HepG2 (cell line): ENCODE results near the gene HPCAL1. TPM values are rescaled to one million over a fixed set of nuclear protein-coding genes. Genes with fewer than 3 reads are reported as not detected.
A peak's percentile ranks its signal among the peaks of the same experiment; 100 is the strongest.

Experiments
- ARHGAP35 ChIP-seq: sonication (generic); formaldehyde crosslinking; IDR thresholded peaks from 2 replicates; pipeline ENCODE4 v1.9.0; 2022; ENCODE audit warnings: mild to moderate bottlenecking, inconsistent platforms, moderate library complexity, missing genetic modification reagents, borderline replicate concordance
- ATF3 ChIP-seq: sonication (generic); formaldehyde crosslinking; IDR thresholded peaks from 2 replicates; pipeline ENCODE4 v1.4.0; 2020; ENCODE audit warnings: missing genetic modification reagents
- BCL3 ChIP-seq: sonication (generic); formaldehyde crosslinking; IDR thresholded peaks from 2 replicates; pipeline ENCODE4 v1.5.1; 2020; ENCODE audit warnings: mild to moderate bottlenecking, missing genetic modification reagents, moderate library complexity
- FIP1L1 ChIP-seq: fragments of 200-400 bp; formaldehyde crosslinking; IDR thresholded peaks from 2 replicates; pipeline ENCODE4 v1.6.1; 2018; ENCODE audit warnings: low read depth, mild to moderate bottlenecking, low read length, moderate library complexity, borderline replicate concordance; ENCODE audit not compliant: insufficient read depth
- KLF11 ChIP-seq: IDR thresholded peaks from 2 replicates; pipeline ENCODE4 v1.6.1; 2016; ENCODE audit warnings: missing compliant biosample characterization
- MTF2 ChIP-seq: sonication (generic); formaldehyde crosslinking; IDR thresholded peaks from 2 replicates; pipeline ENCODE4 v1.5.0; 2020; ENCODE audit warnings: missing genetic modification reagents, borderline replicate concordance
- NFE2L1 ChIP-seq: sonication (generic); formaldehyde crosslinking; IDR thresholded peaks from 2 replicates; pipeline ENCODE4 v1.4.0; 2020; ENCODE audit warnings: missing genetic modification reagents, mild to moderate bottlenecking, borderline replicate concordance
- NR3C1 ChIP-seq: sonication (generic); formaldehyde crosslinking; IDR thresholded peaks from 2 replicates; pipeline ENCODE4 v1.4.0; 2020; ENCODE audit warnings: missing genetic modification reagents
- SMC3 ChIP-seq: IDR thresholded peaks from 2 replicates; pipeline ENCODE4 v1.6.1; 2011; ENCODE audit warnings: low read length, improper control_type of control experiment
- SPEN ChIP-seq: sonication (generic); formaldehyde crosslinking; IDR thresholded peaks from 2 replicates; pipeline ENCODE4 v1.5.1; 2020; ENCODE audit warnings: low read depth, mild to moderate bottlenecking, missing genetic modification reagents
- SRF ChIP-seq: IDR thresholded peaks from 2 replicates; pipeline ENCODE4 v1.6.1; 2011; ENCODE audit warnings: mild to moderate bottlenecking, low read depth, low read length, moderate library complexity
- TFDP1 ChIP-seq: IDR thresholded peaks from 2 replicates; pipeline ENCODE4 v1.6.1; 2016; ENCODE audit warnings: missing compliant biosample characterization, missing genetic modification reagents, borderline replicate concordance
- U2AF1 ChIP-seq: fragments of 200-400 bp; formaldehyde crosslinking; optimal IDR thresholded peaks from 2 replicates; pipeline ENCODE3; 2017; ENCODE audit warnings: mild to moderate bottlenecking, low read depth, low read length
- ZBTB37 ChIP-seq: sonication (generic); formaldehyde crosslinking; IDR thresholded peaks from 2 replicates; pipeline ENCODE4 v1.4.0; 2020; ENCODE audit warnings: mild to moderate bottlenecking, missing genetic modification reagents
- ZBTB8A ChIP-seq: sonication (generic); formaldehyde crosslinking; IDR thresholded peaks from 2 replicates; pipeline ENCODE4 v1.4.0; 2020; ENCODE audit warnings: mild to moderate bottlenecking, low read depth, missing genetic modification reagents, borderline replicate concordance
- ZFYVE20 ChIP-seq: sonication (generic); formaldehyde crosslinking; IDR thresholded peaks from 2 replicates; pipeline ENCODE4 v1.8.0; 2023; ENCODE audit warnings: low read depth, mild to moderate bottlenecking, moderate library complexity, missing genetic modification reagents, borderline replicate concordance
- ZGPAT ChIP-seq: IDR thresholded peaks from 2 replicates; pipeline ENCODE4 v1.6.1; 2016; ENCODE audit warnings: mild to moderate bottlenecking
- ZKSCAN1 ChIP-seq: fragments of 150-350 bp; IDR thresholded peaks from 2 replicates; pipeline ENCODE4 v1.6.1; 2014; ENCODE audit warnings: low read length
- ZNF564 ChIP-seq: sonication (generic); formaldehyde crosslinking; IDR thresholded peaks from 2 replicates; pipeline ENCODE4 v1.8.1; 2023; ENCODE audit warnings: mild to moderate bottlenecking, missing genetic modification reagents
- polyA plus RNA-seq, 8 experiments: library from polyadenylated mRNA; depleted of rRNA in 3 of 8; stranded (reverse) in 7 of 8; unstranded in 1 of 8; fragments of >200 nt; fragmentation: Illumina TruSeq in 4 of 8; extraction: Trizol in 4 of 8; gene quantifications; 2 replicates each; pipeline versions ENCODE4 v1.2.1 to v1.2.3, GENCODE V29; 2011 to 2016; ENCODE audit warnings: low read depth in 4 of 8, missing spikeins in 1 of 8, mixed read lengths in 1 of 8; ENCODE audit not compliant: insufficient read depth in 1 of 8
- total RNA-seq, 5 experiments: library from RNA; depleted of rRNA; stranded (reverse); fragments of >200 nt; fragmentation: Illumina TruSeq; extraction: Trizol; gene quantifications; 2 replicates each; pipeline ENCODE4 v1.2.3, GENCODE V29; 2016; ENCODE audit warnings: low read depth in 1 of 5

HPCAL1 gene
- total and polyA plus RNA-seq, 2 of the 13 experiments (the other 11 are each of a cell fraction or from before 2014, with no cell fraction given) = 29.5 to 29.9 TPM

GRCh38 chr2:10408649-10409579, 106.2 kb downstream of the HPCAL1 start (continued):
- TF ChIP-seq NFE2L1 (CRISPR knock-in tag) (no peak), MTF2 (CRISPR knock-in tag) (no peak), KLF11 (CRISPR knock-in tag) (peak; percentile 57; the same call in 1 of the 2 replicates), ARHGAP35 (CRISPR knock-in tag) (no peak), ZGPAT (CRISPR knock-in tag) (peak; percentile 66), FIP1L1 (no peak), BCL3 (CRISPR knock-in tag) (peak; percentile 48; the same call in 1 of the 2 replicates), ATF3 (CRISPR knock-in tag) (no peak), NR3C1 (CRISPR knock-in tag) (no peak), ZBTB8A (CRISPR knock-in tag) (no peak), SMC3 (peak; percentile 85), ZFYVE20 (CRISPR knock-in tag) (no peak), ZKSCAN1 (0 out of 2 replicates have a peak, but pooled peaks have one; percentile 11), U2AF1 (peak; percentile 28), SRF (no peak), SPEN (CRISPR knock-in tag) (peak; percentile 69; the same call in 1 of the 2 replicates), ZNF564 (no peak), ZBTB37 (CRISPR knock-in tag) (no peak), TFDP1 (CRISPR knock-in tag) (peak; percentile 34; the same call in 1 of the 2 replicates)
